SK-N-SH treated with all-trans-retinoic acid at 6 μM for 48 hours (cell line): ENCODE results near the gene SNCB.

Experiments
- ATAC-seq: fragments of 200-7000 bp; cut with Tn5 transposase; 3 replicates; pipeline ENCODE4 v1.9.1; 2020; ENCODE audit warnings: mild to moderate bottlenecking, moderate library complexity
- ARNTL ChIP-seq: fragments of 450-650 bp; formaldehyde crosslinking; IDR thresholded peaks from 2 replicates; pipeline ENCODE4 v1.5.0; 2020; ENCODE audit warnings: low read depth, mild to moderate bottlenecking, moderate library complexity, borderline replicate concordance
- BACH2 ChIP-seq: fragments of 250-450 bp; sonication (Bioruptor Pico); IDR thresholded peaks from 2 replicates; pipeline ENCODE4 v1.9.0; 2021; ENCODE audit warnings: mild to moderate bottlenecking, borderline replicate concordance
- CSDC2 ChIP-seq: fragments of 250-450 bp; sonication (Bioruptor Pico); IDR thresholded peaks from 2 replicates; pipeline ENCODE4 v1.5.0; 2020; ENCODE audit warnings: mild to moderate bottlenecking, moderate library complexity
- ESRRG ChIP-seq: fragments of 250-450 bp; sonication (Bioruptor Pico); IDR thresholded peaks from 2 replicates; pipeline ENCODE4 v1.6.1; 2021; ENCODE audit warnings: mild to moderate bottlenecking
- ISL1 ChIP-seq: fragments of 250-450 bp; sonication (Bioruptor Pico); IDR thresholded peaks from 2 replicates; pipeline ENCODE4 v2.1.2; 2022; ENCODE audit warnings: mild to moderate bottlenecking, moderate library complexity
- OSR1 ChIP-seq: fragments of 250-450 bp; sonication (Bioruptor Pico); IDR thresholded peaks from 2 replicates; pipeline ENCODE4 v1.8.0; 2022; ENCODE audit warnings: moderate library complexity, mild to moderate bottlenecking, inconsistent platforms
- PPARA ChIP-seq: fragments of 250-450 bp; sonication (Bioruptor Pico); IDR thresholded peaks from 2 replicates; pipeline ENCODE4 v1.5.0; 2020; ENCODE audit warnings: mild to moderate bottlenecking, borderline replicate concordance
- RARB ChIP-seq: fragments of 250-450 bp; sonication (Bioruptor Pico); IDR thresholded peaks from 2 replicates; pipeline ENCODE4 v1.8.0; 2021; ENCODE audit warnings: mild to moderate bottlenecking, moderate library complexity
- SNAI2 ChIP-seq: fragments of 250-450 bp; sonication (Bioruptor Pico); IDR thresholded peaks from 2 replicates; pipeline ENCODE4 v1.5.0; 2020; ENCODE audit warnings: mild to moderate bottlenecking, moderate library complexity
- TCF4 ChIP-seq: fragments of 250-450 bp; sonication (Bioruptor Pico); IDR thresholded peaks from 2 replicates; pipeline ENCODE4 v1.8.0; 2021; ENCODE audit warnings: mild to moderate bottlenecking, moderate library complexity, borderline replicate concordance
- TOX ChIP-seq: fragments of 250-450 bp; sonication (Bioruptor Pico); IDR thresholded peaks from 2 replicates; pipeline ENCODE4 v1.8.0; 2021; ENCODE audit warnings: mild to moderate bottlenecking, moderate library complexity, borderline replicate concordance
- ZC3H10 ChIP-seq: fragments of 250-450 bp; sonication (Bioruptor Pico); IDR thresholded peaks from 2 replicates; pipeline ENCODE4 v1.5.1; 2021; ENCODE audit warnings: mild to moderate bottlenecking, moderate library complexity
- ZFP3 ChIP-seq: fragments of 250-450 bp; sonication (Bioruptor Pico); IDR thresholded peaks from 2 replicates; pipeline ENCODE4 v1.5.0; 2020; ENCODE audit warnings: mild to moderate bottlenecking, moderate library complexity
- ZFP30 ChIP-seq: fragments of 450-650 bp; formaldehyde crosslinking; IDR thresholded peaks from 2 replicates; pipeline ENCODE4 v1.5.0; 2022; ENCODE audit warnings: mild to moderate bottlenecking, moderate library complexity
- ZNF70 ChIP-seq: fragments of 450-650 bp; formaldehyde crosslinking; IDR thresholded peaks from 2 replicates; pipeline ENCODE4 v1.5.0; 2020; ENCODE audit warnings: mild to moderate bottlenecking, moderate library complexity
- ZNF8 ChIP-seq: fragments of 450-650 bp; formaldehyde crosslinking; IDR thresholded peaks from 2 replicates; pipeline ENCODE4 v1.5.0; 2020; ENCODE audit warnings: mild to moderate bottlenecking, moderate library complexity
- TF ChIP-seq, protein P1 (sequence below): fragments of 250-450 bp; sonication (Bioruptor Pico); IDR thresholded peaks from 2 replicates; pipeline ENCODE4 v1.8.0; 2021; ENCODE audit warnings: low read depth, mild to moderate bottlenecking, moderate library complexity, borderline replicate concordance
- TF ChIP-seq, protein P2 (sequence below): fragments of 250-450 bp; sonication (Bioruptor Pico); IDR thresholded peaks from 2 replicates; pipeline ENCODE4 v1.8.0; 2020; ENCODE audit warnings: mild to moderate bottlenecking, moderate library complexity, borderline replicate concordance
- TF ChIP-seq, protein P3 (sequence below): fragments of 250-450 bp; sonication (Bioruptor Pico); IDR thresholded peaks from 2 replicates; pipeline ENCODE4 v1.5.0; 2020; ENCODE audit warnings: mild to moderate bottlenecking, moderate library complexity
- TF ChIP-seq, protein P4 (sequence below): fragments of 250-450 bp; sonication (Bioruptor Pico); IDR thresholded peaks from 2 replicates; pipeline ENCODE4 v1.5.1; 2020; ENCODE audit warnings: low read depth, mild to moderate bottlenecking, moderate library complexity

SNCB gene

DNA sequence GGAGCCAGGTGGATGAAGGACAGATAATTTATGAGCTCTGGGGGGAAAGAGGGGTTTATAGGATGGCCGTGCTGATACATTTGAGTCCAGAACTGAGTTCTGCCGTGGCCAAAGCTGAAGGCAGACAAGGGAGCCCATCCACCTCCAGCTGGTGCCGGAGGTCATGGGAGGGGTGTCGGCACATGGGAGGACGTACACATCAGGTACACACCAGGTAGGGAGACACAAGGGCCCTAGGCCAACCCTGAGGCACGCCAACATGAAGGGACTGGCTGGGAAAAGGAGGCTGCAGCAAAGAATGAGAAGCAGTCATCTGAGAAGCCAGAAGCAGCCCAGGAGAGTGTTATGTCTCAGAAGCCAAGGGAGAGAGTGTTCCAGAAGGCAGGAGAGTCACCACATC, 18.3 kb downstream of the SNCB start:
- no peak for TF ChIP-seq SNAI2 (CRISPR knock-in tag)
- TF ChIP-seq PPARA (CRISPR knock-in tag), result no peak
- TF ChIP-seq ZNF70 (CRISPR knock-in tag), result no peak
- no peak for TF ChIP-seq ZC3H10
- TF ChIP-seq BACH2, result no peak
- no peak for TF ChIP-seq OSR1 (CRISPR knock-in tag)
- TF ChIP-seq ARNTL (CRISPR knock-in tag), result no peak
- TF ChIP-seq CSDC2 (CRISPR knock-in tag), result no peak
- TF ChIP-seq ZFP30 (CRISPR knock-in tag), result no peak
- TF ChIP-seq, protein P1, sequence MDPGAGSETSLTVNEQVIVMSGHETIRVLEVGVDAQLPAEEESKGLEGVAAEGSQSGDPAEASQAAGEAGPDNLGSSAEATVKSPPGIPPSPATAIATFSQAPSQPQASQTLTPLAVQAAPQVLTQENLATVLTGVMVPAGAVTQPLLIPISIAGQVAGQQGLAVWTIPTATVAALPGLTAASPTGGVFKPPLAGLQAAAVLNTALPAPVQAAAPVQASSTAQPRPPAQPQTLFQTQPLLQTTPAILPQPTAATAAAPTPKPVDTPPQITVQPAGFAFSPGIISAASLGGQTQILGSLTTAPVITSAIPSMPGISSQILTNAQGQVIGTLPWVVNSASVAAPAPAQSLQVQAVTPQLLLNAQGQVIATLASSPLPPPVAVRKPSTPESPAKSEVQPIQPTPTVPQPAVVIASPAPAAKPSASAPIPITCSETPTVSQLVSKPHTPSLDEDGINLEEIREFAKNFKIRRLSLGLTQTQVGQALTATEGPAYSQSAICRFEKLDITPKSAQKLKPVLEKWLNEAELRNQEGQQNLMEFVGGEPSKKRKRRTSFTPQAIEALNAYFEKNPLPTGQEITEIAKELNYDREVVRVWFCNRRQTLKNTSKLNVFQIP (CRISPR knock-in tag), result no peak
- TF ChIP-seq ESRRG (CRISPR knock-in tag), result no peak
- TF ChIP-seq, protein P2, sequence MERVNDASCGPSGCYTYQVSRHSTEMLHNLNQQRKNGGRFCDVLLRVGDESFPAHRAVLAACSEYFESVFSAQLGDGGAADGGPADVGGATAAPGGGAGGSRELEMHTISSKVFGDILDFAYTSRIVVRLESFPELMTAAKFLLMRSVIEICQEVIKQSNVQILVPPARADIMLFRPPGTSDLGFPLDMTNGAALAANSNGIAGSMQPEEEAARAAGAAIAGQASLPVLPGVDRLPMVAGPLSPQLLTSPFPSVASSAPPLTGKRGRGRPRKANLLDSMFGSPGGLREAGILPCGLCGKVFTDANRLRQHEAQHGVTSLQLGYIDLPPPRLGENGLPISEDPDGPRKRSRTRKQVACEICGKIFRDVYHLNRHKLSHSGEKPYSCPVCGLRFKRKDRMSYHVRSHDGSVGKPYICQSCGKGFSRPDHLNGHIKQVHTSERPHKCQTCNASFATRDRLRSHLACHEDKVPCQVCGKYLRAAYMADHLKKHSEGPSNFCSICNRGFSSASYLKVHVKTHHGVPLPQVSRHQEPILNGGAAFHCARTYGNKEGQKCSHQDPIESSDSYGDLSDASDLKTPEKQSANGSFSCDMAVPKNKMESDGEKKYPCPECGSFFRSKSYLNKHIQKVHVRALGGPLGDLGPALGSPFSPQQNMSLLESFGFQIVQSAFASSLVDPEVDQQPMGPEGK, result no peak
- no peak for ATAC-seq

DNA sequence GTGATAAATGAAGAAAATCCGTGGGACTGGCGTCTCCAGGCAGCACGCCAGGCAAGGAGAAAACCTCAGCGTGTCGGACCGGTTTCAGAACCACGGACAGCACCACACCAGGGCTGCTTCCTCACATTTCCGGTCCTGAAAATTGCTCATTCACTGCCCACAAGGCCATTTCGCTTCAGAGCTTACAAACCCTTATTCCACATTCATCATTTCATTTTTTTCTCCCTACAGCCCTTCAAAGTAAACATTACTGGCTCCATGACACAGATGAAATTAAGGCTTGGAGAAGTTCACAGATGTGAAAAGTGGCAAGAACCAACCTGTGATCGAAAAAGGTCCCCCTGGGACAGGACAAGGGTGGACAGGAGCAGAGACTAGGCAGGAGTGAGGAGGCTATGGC, 18.9 kb downstream of the SNCB start:
- no peak for TF ChIP-seq ARNTL (CRISPR knock-in tag)
- no peak for TF ChIP-seq ISL1 (CRISPR knock-in tag)
- TF ChIP-seq BACH2, result no peak
- TF ChIP-seq ZNF70 (CRISPR knock-in tag), result no peak
- TF ChIP-seq, protein P2, result no peak
- TF ChIP-seq, protein P1 (CRISPR knock-in tag), result no peak
- TF ChIP-seq ESRRG (CRISPR knock-in tag), result no peak
- TF ChIP-seq ZFP30 (CRISPR knock-in tag), result no peak
- TF ChIP-seq ZC3H10, result no peak
- TF ChIP-seq, protein P3, sequence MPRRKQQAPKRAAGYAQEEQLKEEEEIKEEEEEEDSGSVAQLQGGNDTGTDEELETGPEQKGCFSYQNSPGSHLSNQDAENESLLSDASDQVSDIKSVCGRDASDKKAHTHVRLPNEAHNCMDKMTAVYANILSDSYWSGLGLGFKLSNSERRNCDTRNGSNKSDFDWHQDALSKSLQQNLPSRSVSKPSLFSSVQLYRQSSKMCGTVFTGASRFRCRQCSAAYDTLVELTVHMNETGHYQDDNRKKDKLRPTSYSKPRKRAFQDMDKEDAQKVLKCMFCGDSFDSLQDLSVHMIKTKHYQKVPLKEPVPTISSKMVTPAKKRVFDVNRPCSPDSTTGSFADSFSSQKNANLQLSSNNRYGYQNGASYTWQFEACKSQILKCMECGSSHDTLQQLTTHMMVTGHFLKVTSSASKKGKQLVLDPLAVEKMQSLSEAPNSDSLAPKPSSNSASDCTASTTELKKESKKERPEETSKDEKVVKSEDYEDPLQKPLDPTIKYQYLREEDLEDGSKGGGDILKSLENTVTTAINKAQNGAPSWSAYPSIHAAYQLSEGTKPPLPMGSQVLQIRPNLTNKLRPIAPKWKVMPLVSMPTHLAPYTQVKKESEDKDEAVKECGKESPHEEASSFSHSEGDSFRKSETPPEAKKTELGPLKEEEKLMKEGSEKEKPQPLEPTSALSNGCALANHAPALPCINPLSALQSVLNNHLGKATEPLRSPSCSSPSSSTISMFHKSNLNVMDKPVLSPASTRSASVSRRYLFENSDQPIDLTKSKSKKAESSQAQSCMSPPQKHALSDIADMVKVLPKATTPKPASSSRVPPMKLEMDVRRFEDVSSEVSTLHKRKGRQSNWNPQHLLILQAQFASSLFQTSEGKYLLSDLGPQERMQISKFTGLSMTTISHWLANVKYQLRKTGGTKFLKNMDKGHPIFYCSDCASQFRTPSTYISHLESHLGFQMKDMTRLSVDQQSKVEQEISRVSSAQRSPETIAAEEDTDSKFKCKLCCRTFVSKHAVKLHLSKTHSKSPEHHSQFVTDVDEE (CRISPR knock-in tag), result no peak
- no peak for TF ChIP-seq ZNF8 (CRISPR knock-in tag)
- TF ChIP-seq, protein P4, sequence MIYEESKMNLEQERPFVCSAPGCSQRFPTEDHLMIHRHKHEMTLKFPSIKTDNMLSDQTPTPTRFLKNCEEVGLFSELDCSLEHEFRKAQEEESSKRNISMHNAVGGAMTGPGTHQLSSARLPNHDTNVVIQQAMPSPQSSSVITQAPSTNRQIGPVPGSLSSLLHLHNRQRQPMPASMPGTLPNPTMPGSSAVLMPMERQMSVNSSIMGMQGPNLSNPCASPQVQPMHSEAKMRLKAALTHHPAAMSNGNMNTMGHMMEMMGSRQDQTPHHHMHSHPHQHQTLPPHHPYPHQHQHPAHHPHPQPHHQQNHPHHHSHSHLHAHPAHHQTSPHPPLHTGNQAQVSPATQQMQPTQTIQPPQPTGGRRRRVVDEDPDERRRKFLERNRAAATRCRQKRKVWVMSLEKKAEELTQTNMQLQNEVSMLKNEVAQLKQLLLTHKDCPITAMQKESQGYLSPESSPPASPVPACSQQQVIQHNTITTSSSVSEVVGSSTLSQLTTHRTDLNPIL (CRISPR knock-in tag), result no peak
- no peak for TF ChIP-seq RARB (CRISPR knock-in tag)
- TF ChIP-seq OSR1 (CRISPR knock-in tag), result no peak
- no peak for TF ChIP-seq PPARA (CRISPR knock-in tag)

DNA sequence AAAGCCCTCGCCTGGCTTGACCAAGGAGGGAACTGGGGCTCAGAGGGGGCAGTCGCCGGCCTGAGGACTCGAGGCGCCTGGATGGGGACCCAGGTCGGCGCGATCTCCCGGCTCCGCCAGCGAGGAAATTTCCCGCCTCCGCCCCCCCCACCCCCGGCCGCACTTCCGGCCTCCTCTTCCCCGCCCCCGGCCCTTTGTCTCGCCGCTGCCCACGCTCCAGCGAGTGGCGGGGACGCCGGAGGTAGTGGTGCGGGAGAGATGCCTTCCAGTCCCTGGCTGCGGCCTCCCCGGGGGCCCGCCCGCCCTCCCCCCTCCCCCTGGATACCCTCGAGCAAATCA, 19.9 kb downstream of the SNCB start:
- ATAC-seq, result no peak
- no peak for TF ChIP-seq TCF4 (CRISPR knock-in tag)
- TF ChIP-seq TOX, result no peak
- TF ChIP-seq ZFP3, result no peak
- TF ChIP-seq SNAI2 (CRISPR knock-in tag), result no peak
- TF ChIP-seq BACH2, result no peak
- TF ChIP-seq ISL1 (CRISPR knock-in tag), result no peak
- TF ChIP-seq, protein P2, result no peak

More for the DNA sequence above, 18.9 kb downstream of the SNCB start:
- ATAC-seq, result no peak
